Caco-2 (cell line): ENCODE results near the gene POLD2. TPM values are rescaled to one million over a fixed set of nuclear protein-coding genes. Genes with fewer than 3 reads are reported as not detected.

Experiments used
- BruUV-seq: library from RNA; stranded (reverse); fragments of 400-500 nt; replicated peaks from 2 replicates; lab custom pipeline; 2021; lab: Mats Ljungman, UMichigan
- CTCF ChIA-PET: fragments of 300-600 bp; sonication (Branson Sonifier 250); formaldehyde crosslinking; loops from one replicate; lab custom pipeline; 2022; ENCODE audit warnings: antibody characterized with exemption; lab: Charles Lee
- POLR2A ChIA-PET: fragments of 300-600 bp; sonication (Branson Sonifier 250); formaldehyde crosslinking; loops from one replicate; lab custom pipeline; 2022; ENCODE audit warnings: antibody characterized with exemption; lab: Charles Lee
- DNase-seq, 2 experiments: peaks; one replicate each; pipeline versions ENCODE4 v3.0.0 to v3.0.0-alpha.2; 2020 to 2022
- H3K27me3 ChIP-seq: replicated peaks from 2 replicates; pipeline ENCODE4 v1.6.0; 2011; ENCODE audit warnings: low read length; ENCODE audit not compliant: control insufficient read depth, insufficient read depth
- H3K36me3 ChIP-seq: 2 replicates; pipeline ENCODE4 v1.5.1; 2011; ENCODE audit warnings: low read length; ENCODE audit not compliant: control insufficient read depth, insufficient read depth
- H3K4me1 ChIP-seq: fragments of 250-450 bp; sonication (Bioruptor Pico); 2 replicates; pipeline ENCODE4 v1.5.1; 2020; ENCODE audit warnings: mild to moderate bottlenecking
- H3K4me3 ChIP-seq: 2 replicates; pipeline ENCODE4 v1.5.1; 2011; ENCODE audit warnings: low read depth, mild to moderate bottlenecking, control low read depth, low read length
- H3K9me3 ChIP-seq: fragments of 250-450 bp; sonication (Bioruptor Pico); 2 replicates; pipeline ENCODE4 v1.5.1; 2020; ENCODE audit warnings: mild to moderate bottlenecking, moderate library complexity
- H3K27ac Mint-ChIP-seq: one replicate; pipeline ENCODE4 v1.8.0; 2022; ENCODE audit warnings: mixed read lengths; ENCODE audit not compliant: unreplicated experiment
- H3K27me3 Mint-ChIP-seq: one replicate; pipeline ENCODE4 v1.8.0; 2022; ENCODE audit warnings: mixed read lengths; ENCODE audit not compliant: insufficient read depth, unreplicated experiment
- H3K36me3 Mint-ChIP-seq: one replicate; pipeline ENCODE4 v1.8.0; 2022; ENCODE audit warnings: mild to moderate bottlenecking, mixed read lengths; ENCODE audit not compliant: insufficient read depth, unreplicated experiment
- H3K4me1 Mint-ChIP-seq: one replicate; pipeline ENCODE4 v1.8.0; 2022; ENCODE audit warnings: low read depth, mixed read lengths; ENCODE audit not compliant: unreplicated experiment
- H3K4me3 Mint-ChIP-seq: one replicate; pipeline ENCODE4 v1.8.0; 2022; ENCODE audit warnings: mild to moderate bottlenecking, moderate library complexity, mixed read lengths; ENCODE audit not compliant: unreplicated experiment
- H3K9me3 Mint-ChIP-seq: one replicate; pipeline ENCODE4 v1.8.0; 2022; ENCODE audit warnings: mixed read lengths; ENCODE audit not compliant: unreplicated experiment
- CTCF ChIP-seq, 2 experiments: fragments of 200-600 bp in 1 of 2; IDR thresholded peaks; 1 replicate in 1 of 2; 2 replicates in 1 of 2; pipeline versions ENCODE4 v1.5.1 to v1.8.0; 2011 to 2022; ENCODE audit warnings: antibody characterized with exemption in 1 of 2, control low read depth in 1 of 2, inconsistent platforms in 1 of 2, low read depth in 1 of 2, low read length in 1 of 2, mild to moderate bottlenecking in 1 of 2, moderate library complexity in 1 of 2; ENCODE audit not compliant: insufficient read depth in 1 of 2, severe bottlenecking in 1 of 2, unreplicated experiment in 1 of 2
- intact Hi-C: fragments of 100-400 bp; cut with micrococcal nuclease; formaldehyde crosslinking; loops from one replicate; pipeline ENCODE4 v1.10.0; 2022; ENCODE audit not compliant: unreplicated experiment
- microRNA-seq: library from miRNA; unstranded; fragments of <30 nt; microRNA quantifications from one replicate; pipeline ENCODE4 v1.2.0, GENCODE V29; 2022
- total RNA-seq: library from RNA; stranded (reverse); gene quantifications from 2 replicates; pipeline ENCODE4 v1.2.3, GENCODE V29; 2022

Gene POLD2
- total RNA-seq, 1 experiment from 2014 or later, result 140 TPM

DNA sequence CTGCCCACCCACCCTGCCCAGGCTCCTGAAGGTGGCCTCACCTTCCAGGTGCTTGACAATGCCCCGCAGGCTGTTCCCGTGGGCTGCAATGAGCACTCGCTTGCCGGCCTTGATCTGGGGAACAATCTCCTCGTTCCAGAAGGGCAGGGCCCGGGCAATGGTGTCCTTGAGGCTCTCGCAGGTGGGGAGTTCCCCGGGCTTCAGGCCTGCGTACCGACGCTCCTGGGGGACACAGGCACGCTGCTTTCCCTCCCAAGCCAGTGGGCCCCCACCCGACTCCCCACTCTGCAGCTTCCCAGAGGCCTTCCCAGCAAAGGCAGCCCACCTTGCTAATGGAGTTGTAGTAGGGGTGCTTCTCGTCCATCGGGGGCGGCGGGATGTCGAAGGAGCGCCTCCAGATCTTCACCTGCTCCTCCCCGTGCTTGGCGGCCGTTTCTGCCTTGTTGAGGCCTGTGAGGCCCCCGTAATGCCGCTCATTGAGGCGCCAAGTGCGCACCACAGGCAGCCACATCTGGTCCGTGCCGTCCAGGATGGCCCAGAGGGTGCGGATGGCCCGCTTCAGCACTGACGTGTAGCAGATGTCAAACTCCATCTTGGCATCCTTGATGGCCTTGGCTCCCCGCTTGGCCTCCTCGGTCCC is 58.4 kb downstream of the POLD2 start:
- POLR2A ChIA-PET, result no interaction called here
- intact Hi-C loops, result no loop called here

More for the DNA sequence above, 58.4 kb downstream of the POLD2 start:
- H3K27me3 ChIP-seq, result no peaks in the 10 kb centered on the region
- no peak for TF ChIP-seq CTCF (IDR thresholded peaks at IDR 0.05; ENCODE audit: insufficient read depth in 1 of 2, low read depth in 1 of 2, low read length in 1 of 2, severe bottlenecking in 1 of 2, unreplicated experiment in 1 of 2)
- CTCF ChIA-PET, result no interaction called here
- BruUV-seq, result no TSS peak
- H3K4me1 ChIP-seq, result no peaks in the 10 kb centered on the region
- no peaks in the 10 kb centered on the region for H3K9me3 ChIP-seq
- DNase-seq, result no peak
- Mint-ChIP-seq H3K36me3 (peaks cover 58% of the 10 kb centered on the region), H3K4me1 (peaks cover 6% of the 10 kb centered on the region), H3K9me3 (no peaks in the 10 kb centered on the region), H3K27me3 (peaks cover 3% of the 10 kb centered on the region), H3K4me3 (no peak overlapping the region), H3K27ac (no peak overlapping the region)
- no peak overlapping the region for H3K4me3 ChIP-seq
- H3K36me3 ChIP-seq, result no peaks in the 10 kb centered on the region; the same call in 1 of the 2 replicates

Small RNA genes lying within 50 kb of the gene (microRNA-seq; reads per million reads assigned to microRNA genes)
- not detected for gene MIR6838

Other genes starting within 250 kb of the POLD2 start
- gene URGCP, start 217.0 kb downstream of the POLD2 start, total RNA-seq, result 35.2 and 36.0 TPM in 2 replicates
- 12.7 and 15.4 TPM in 2 replicates for gene UBE2D4, start 197.1 kb downstream of the POLD2 start, total RNA-seq
- not detected in 2 replicates for gene SPDYE1, start 125.7 kb downstream of the POLD2 start, total RNA-seq
- 83.2 and 85.5 TPM in 2 replicates for gene DBNL, start 78.8 kb downstream of the POLD2 start, total RNA-seq
- not detected in 2 replicates for gene PGAM2, start 58.0 kb downstream of the POLD2 start, total RNA-seq
- 18.3 and 19.5 TPM in 2 replicates for gene POLM, start 41.0 kb downstream of the POLD2 start, total RNA-seq
- 0.54 TPM in 1 of 2 replicates, not detected in the other for gene AEBP1, start 19.2 kb downstream of the POLD2 start, total RNA-seq
- 16.2 and 22.4 TPM in 2 replicates for gene MYL7, start 17.8 kb upstream of the POLD2 start, total RNA-seq
- not detected in 2 replicates for gene GCK, start 65.9 kb upstream of the POLD2 start, total RNA-seq
- gene YKT6, start 77.4 kb upstream of the POLD2 start, total RNA-seq, result 117 and 123 TPM in 2 replicates
- not detected in 2 replicates for gene CAMK2B, start 202.0 kb upstream of the POLD2 start, total RNA-seq